Embryonic facial prominence (tissue), 1 donor: ENCODE measurements around the gene ACTN4.

Experiments
- DNase-seq: peaks from one replicate; pipeline ENCODE4 v3.0.0-alpha.2; 2016; ENCODE audit errors: extremely low spot score

The ACTN4 gene

GRCh38 chr19:38693380-38694223 is 46.2 kb downstream of the ACTN4 start:
- DNase-seq: peak; percentile 36

GRCh38 chr19:38695317-38695683 is 47.9 kb downstream of the ACTN4 start:
- no peak for DNase-seq

- no peak for DNase-seq
Measured at GRCh38 chr19:38695832-38696728, 48.6 kb downstream of the ACTN4 start.

- DNase-seq: no peak
Measured at GRCh38 chr19:38696729-38697055, 49.2 kb downstream of the ACTN4 start.

- no peak for DNase-seq
Measured at GRCh38 chr19:38697197-38697596, 49.7 kb downstream of the ACTN4 start.

GRCh38 chr19:38697641-38698071 is 50.2 kb downstream of the ACTN4 start:
- DNase-seq: no peak

GRCh38 chr19:38698225-38699026 is 51.0 kb downstream of the ACTN4 start:
- DNase-seq: no peak

GRCh38 chr19:38699027-38699346 is 51.5 kb downstream of the ACTN4 start:
- no peak for DNase-seq

- no peak for DNase-seq
Measured at GRCh38 chr19:38699647-38700349, 52.3 kb downstream of the ACTN4 start.

GRCh38 chr19:38700350-38700901 is 53.0 kb downstream of the ACTN4 start:
- no peak for DNase-seq

GRCh38 chr19:38700902-38701454 is 53.5 kb downstream of the ACTN4 start:
- DNase-seq: no peak

GRCh38 chr19:38701455-38702063 is 54.1 kb downstream of the ACTN4 start:
- no peak for DNase-seq

GRCh38 chr19:38702278-38702677 is 54.8 kb downstream of the ACTN4 start:
- DNase-seq: no peak

- no peak for DNase-seq
Measured at GRCh38 chr19:38703509-38703908, 56.1 kb downstream of the ACTN4 start.

- DNase-seq: no peak
Measured at GRCh38 chr19:38704488-38705026, 57.1 kb downstream of the ACTN4 start.

- DNase-seq: no peak
Measured at GRCh38 chr19:38705197-38706019, 58.0 kb downstream of the ACTN4 start.

GRCh38 chr19:38706792-38707511 is 59.5 kb downstream of the ACTN4 start:
- no peak for DNase-seq

- DNase-seq: no peak
Measured at GRCh38 chr19:38707512-38708114, 60.2 kb downstream of the ACTN4 start.
